ENCODE results near the gene ELOA.

GRCh38 chr1:23699280-23700179 lies 43.7 kb upstream of the ELOA start:
- TF ChIP-seq, protein P1, sequence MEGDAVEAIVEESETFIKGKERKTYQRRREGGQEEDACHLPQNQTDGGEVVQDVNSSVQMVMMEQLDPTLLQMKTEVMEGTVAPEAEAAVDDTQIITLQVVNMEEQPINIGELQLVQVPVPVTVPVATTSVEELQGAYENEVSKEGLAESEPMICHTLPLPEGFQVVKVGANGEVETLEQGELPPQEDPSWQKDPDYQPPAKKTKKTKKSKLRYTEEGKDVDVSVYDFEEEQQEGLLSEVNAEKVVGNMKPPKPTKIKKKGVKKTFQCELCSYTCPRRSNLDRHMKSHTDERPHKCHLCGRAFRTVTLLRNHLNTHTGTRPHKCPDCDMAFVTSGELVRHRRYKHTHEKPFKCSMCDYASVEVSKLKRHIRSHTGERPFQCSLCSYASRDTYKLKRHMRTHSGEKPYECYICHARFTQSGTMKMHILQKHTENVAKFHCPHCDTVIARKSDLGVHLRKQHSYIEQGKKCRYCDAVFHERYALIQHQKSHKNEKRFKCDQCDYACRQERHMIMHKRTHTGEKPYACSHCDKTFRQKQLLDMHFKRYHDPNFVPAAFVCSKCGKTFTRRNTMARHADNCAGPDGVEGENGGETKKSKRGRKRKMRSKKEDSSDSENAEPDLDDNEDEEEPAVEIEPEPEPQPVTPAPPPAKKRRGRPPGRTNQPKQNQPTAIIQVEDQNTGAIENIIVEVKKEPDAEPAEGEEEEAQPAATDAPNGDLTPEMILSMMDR (IDR thresholded peaks at IDR 0.05), result no peak
- no peak for TF ChIP-seq ZFX (IDR thresholded peaks at IDR 0.05; ENCODE audit: borderline replicate concordance)
